Measurements from ENCODE around the gene OSGEPL1.
"Not testable (repeated sequence)": the region's sequence is repeated elsewhere in the genome, so short reads cannot be mapped to it uniquely, and the experiment has no call there.

OSGEPL1 gene

GRCh38 chr2:189762551-189763298 lies at the start of gene OSGEPL1:
TSS of gene OSGEPL1 (minus strand) at chr2:189762792. CDS start at chr2:189761640, 1,152 bp downstream.
- DNase-seq (ENCODE audit: low spot score): peak; percentile 87

GRCh38 chr2:189803431-189803830 lies 40.8 kb upstream of the OSGEPL1 start:
- no peak for DNase-seq (ENCODE audit: low spot score)

- DNase-seq (ENCODE audit: low spot score): no peak
Measured at GRCh38 chr2:189802396-189802912, 39.9 kb upstream of the OSGEPL1 start.

- peak; percentile 74 for DNase-seq (ENCODE audit: low spot score)
Measured at GRCh38 chr2:189799531-189799930, 36.9 kb upstream of the OSGEPL1 start.

GRCh38 chr2:189799030-189799331 lies 36.4 kb upstream of the OSGEPL1 start:
- no peak for DNase-seq (ENCODE audit: low spot score)

- DNase-seq (ENCODE audit: low spot score): peak; percentile 45
Measured at GRCh38 chr2:189798312-189799029, 35.9 kb upstream of the OSGEPL1 start.

GRCh38 chr2:189797902-189798301 lies 35.3 kb upstream of the OSGEPL1 start:
- no peak for DNase-seq (ENCODE audit: low spot score)

GRCh38 chr2:189794310-189794709 lies 31.7 kb upstream of the OSGEPL1 start:
- no peak for DNase-seq (ENCODE audit: low spot score)

- no peak for DNase-seq (ENCODE audit: low spot score)
Measured at GRCh38 chr2:189791338-189792042, 28.9 kb upstream of the OSGEPL1 start.

- peak; percentile 99 for DNase-seq (ENCODE audit: low spot score)
Measured at GRCh38 chr2:189783927-189784867, 21.6 kb upstream of the OSGEPL1 start, which contains the start of the genes ORMDL1 and PMS1. TSS of gene ORMDL1 (minus strand) at chr2:189784339. CDS start at chr2:189782595, 1,744 bp downstream. TSS of gene PMS1 (plus strand) at chr2:189784450. CDS start at chr2:189791810, 7,360 bp downstream.

GRCh38 chr2:189783451-189783926 lies 20.9 kb upstream of the OSGEPL1 start:
- peak; percentile 18 for DNase-seq (ENCODE audit: low spot score)

- no peak for DNase-seq (ENCODE audit: low spot score)
Measured at GRCh38 chr2:189782221-189782671, 19.7 kb upstream of the OSGEPL1 start.

GRCh38 chr2:189772212-189772611 lies 9.6 kb upstream of the OSGEPL1 start:
- no peak for DNase-seq (ENCODE audit: low spot score)

- DNase-seq (ENCODE audit: low spot score): no peak
Measured at GRCh38 chr2:189770590-189771322, 8.2 kb upstream of the OSGEPL1 start.

- peak; percentile 5 for DNase-seq (ENCODE audit: low spot score)
Measured at GRCh38 chr2:189763908-189764661, 1.5 kb upstream of the OSGEPL1 start.

GRCh38 chr2:189762229-189762550 lies 402 bp downstream of the OSGEPL1 start:
- DNase-seq (ENCODE audit: low spot score): no peak

GRCh38 chr2:189760154-189760553 lies 2.4 kb downstream of the OSGEPL1 start:
- DNase-seq (ENCODE audit: low spot score): not testable (repeated sequence)

- no peak for DNase-seq (ENCODE audit: low spot score)
Measured at GRCh38 chr2:189756311-189756952, 6.2 kb downstream of the OSGEPL1 start.

GRCh38 chr2:189751080-189751658 lies 11.4 kb downstream of the OSGEPL1 start:
- peak; percentile 52 for DNase-seq (ENCODE audit: low spot score)
